ENCODE data around the gene SERPINE2.

The SERPINE2 gene

DNA sequence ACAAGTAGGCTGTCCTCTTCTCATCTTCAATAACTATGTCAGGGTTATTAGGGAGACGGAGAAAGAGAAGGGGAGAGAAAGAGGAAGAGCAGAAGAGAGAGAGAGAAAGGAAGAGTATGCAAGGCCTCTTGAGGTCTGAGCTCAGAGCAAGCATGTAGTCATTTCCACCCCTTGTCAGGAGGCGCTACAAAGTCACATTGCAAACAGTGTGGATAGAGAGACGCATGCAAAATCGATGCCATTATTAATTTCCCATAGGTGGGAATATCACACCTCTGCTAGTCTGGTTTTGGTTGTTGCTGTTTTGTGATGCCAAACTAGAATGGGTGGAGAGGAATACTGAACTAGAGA lies 24.2 kb upstream of the SERPINE2 start:
- CTCF ChIA-PET, result no interaction called here
- TF ChIP-seq, protein P1, sequence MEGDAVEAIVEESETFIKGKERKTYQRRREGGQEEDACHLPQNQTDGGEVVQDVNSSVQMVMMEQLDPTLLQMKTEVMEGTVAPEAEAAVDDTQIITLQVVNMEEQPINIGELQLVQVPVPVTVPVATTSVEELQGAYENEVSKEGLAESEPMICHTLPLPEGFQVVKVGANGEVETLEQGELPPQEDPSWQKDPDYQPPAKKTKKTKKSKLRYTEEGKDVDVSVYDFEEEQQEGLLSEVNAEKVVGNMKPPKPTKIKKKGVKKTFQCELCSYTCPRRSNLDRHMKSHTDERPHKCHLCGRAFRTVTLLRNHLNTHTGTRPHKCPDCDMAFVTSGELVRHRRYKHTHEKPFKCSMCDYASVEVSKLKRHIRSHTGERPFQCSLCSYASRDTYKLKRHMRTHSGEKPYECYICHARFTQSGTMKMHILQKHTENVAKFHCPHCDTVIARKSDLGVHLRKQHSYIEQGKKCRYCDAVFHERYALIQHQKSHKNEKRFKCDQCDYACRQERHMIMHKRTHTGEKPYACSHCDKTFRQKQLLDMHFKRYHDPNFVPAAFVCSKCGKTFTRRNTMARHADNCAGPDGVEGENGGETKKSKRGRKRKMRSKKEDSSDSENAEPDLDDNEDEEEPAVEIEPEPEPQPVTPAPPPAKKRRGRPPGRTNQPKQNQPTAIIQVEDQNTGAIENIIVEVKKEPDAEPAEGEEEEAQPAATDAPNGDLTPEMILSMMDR (conservative IDR thresholded peaks at IDR 0.05; ENCODE audit: low read depth), result no peak
- DNase-seq (ENCODE audit: low spot score), result no peak
- POLR2A ChIA-PET (ENCODE audit: low non-redundant PET), result no interaction called here
- H3K27ac ChIP-seq, result no peak overlapping the region

DNA sequence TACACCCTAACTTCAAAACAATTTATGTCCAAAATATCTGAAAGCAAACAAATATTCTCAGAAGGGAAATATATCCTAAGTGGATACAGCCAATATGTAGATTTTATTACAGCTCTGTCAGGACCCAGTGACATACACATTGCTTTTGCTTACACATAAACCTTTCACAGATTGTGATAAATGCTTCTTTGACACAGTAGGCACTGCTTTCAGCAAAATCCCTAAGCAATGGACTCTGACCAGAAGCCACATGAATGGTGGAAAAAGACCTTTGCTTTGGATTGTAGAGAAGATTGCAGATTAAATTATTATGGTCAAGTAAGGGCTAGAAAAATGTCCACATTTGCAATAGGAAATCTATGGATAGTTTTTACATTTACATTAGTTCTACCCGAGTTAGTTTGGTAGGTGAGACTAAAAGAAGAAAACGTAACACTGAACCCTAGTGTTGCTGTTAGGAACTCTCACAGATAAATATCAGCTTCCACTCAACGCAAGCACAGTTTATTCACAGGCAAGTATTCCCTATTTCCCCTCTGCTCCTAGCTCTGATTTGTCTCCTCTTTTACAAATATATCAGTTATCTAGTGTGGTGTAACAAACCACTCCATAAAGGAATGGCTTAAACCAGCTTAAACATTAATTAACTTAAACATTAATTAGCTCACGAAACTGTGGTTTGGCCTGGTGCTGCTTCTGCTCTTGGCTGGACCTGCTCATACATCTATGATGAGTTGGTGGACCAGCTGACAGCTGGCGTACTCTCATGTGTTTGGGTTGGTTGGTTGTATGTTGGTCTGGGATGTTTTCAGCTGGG lies 23.6 kb upstream of the SERPINE2 start:
- POLR2A ChIA-PET (ENCODE audit: low non-redundant PET), result no interaction called here
- CTCF ChIA-PET, result no interaction called here
- no peak overlapping the region for H3K27ac ChIP-seq
- no peak for DNase-seq (ENCODE audit: low spot score)
- TF ChIP-seq, protein P1 (conservative IDR thresholded peaks at IDR 0.05; ENCODE audit: low read depth), result no peak

DNA sequence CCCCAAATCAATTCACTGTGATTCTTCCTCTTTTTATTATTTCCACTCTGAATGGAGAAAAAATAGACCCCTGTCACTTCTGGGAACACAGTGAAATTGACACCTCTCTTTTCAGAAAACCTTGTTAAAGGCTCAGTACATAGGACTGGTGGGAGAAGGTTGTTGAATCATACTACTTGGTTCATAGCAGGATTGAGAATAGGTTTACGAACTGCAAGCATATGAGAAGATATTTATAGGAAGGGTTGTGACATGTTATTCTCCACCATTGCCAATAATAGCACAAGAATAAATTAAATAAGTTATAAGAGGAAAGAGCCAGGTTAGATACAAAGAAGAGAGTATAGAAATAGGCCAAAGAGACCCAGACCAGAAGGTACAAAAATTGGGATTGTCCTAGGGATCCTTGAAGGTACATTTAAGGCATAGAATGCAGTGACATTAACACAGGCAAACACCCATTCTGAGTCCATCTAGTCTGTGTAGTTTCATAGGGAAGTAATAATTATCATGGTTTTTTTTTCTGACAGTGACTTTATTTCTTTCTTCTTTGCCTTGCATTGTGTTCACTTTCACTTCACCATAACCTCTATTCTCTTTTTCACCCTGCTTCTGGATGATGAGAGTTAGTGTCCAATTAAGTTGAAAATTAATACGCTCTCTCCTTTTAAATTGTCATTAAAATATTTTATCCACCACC lies 21.8 kb upstream of the SERPINE2 start:
- DNase-seq (ENCODE audit: low spot score), result no peak
- H3K27ac ChIP-seq, result no peak overlapping the region
- CTCF ChIA-PET, result interaction anchor here (0.6 kb wide), 1 partner anchor 74 kb away, joined by 3 read pairs; no protein-coding TSS in a partner anchor
- TF ChIP-seq, protein P1 (conservative IDR thresholded peaks at IDR 0.05; ENCODE audit: low read depth), result no peak
- POLR2A ChIA-PET (ENCODE audit: low non-redundant PET), result no interaction called here

DNA sequence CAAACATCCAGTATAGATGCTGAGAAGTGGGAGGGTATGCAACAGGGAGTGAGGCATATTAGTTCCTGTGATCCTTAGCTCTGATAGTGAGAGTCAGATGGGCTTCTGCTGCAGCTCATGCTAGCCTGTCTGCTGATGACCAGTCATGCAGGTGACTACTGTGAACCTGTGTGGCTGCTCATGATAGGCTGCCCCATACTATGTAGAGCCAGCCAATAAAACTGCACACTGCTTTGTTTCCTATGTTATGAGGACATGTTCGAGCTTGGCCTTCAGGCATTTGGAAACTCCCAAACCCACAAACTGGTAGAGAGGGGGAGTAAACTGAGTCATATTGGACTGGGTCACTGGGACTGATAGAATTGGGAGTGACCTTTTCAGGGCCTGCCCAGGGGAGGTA lies 20.1 kb upstream of the SERPINE2 start:
- no peak overlapping the region for H3K27ac ChIP-seq
- ChIA-PET POLR2A (ENCODE audit: low non-redundant PET) (interaction anchor here (0.5 kb wide), 1 partner anchor 166 kb away, joined by 3 read pairs; no protein-coding TSS in a partner anchor), CTCF (interaction anchor here (0.6 to 0.7 kb wide), 3 partner anchors 88 to 1631 kb away, joined by 3 to 5 read pairs (median 5); no protein-coding TSS in a partner anchor)
- no peak for DNase-seq (ENCODE audit: low spot score)
- TF ChIP-seq, protein P1 (conservative IDR thresholded peaks at IDR 0.05; ENCODE audit: low read depth), result no peak

DNA sequence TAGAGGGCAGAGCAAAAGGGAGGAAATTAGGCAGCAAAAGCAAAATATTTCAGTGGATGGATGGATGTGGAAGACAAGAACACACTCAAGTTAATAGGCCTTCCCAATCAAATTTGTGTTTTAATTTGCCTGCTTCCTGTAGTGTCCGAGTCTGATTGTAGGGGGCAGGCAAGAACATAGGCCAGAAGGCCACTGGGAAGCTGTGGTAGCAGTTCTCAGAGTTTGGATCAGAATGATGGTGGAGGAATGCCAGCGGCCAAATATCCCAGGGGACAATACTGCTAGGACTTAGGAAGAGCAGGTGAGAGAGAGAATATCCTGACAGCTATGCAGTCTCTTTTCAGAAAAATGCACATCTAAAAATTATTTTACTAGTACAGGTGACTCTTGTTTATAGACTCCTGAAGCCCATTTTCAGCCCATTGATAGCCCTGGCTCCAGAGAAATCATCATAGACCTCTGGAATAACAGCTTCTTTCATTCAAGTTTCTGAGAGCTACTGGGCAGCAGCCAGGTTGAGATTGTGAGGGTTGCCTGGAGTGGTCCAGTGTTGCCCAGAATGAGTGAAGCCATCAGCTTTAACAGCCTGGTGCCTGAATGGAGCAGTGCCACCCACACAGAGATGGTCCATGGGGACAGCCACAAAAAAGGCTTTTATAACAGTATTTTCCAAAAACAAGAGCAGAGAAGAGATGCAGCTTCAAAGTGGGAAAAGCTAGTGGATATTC lies 19.1 kb upstream of the SERPINE2 start:
- POLR2A ChIA-PET (ENCODE audit: low non-redundant PET), result no interaction called here
- CTCF ChIA-PET, result no interaction called here
- no peak overlapping the region for H3K27ac ChIP-seq
- no peak for DNase-seq (ENCODE audit: low spot score)
- TF ChIP-seq, protein P1 (conservative IDR thresholded peaks at IDR 0.05; ENCODE audit: low read depth), result no peak

DNA sequence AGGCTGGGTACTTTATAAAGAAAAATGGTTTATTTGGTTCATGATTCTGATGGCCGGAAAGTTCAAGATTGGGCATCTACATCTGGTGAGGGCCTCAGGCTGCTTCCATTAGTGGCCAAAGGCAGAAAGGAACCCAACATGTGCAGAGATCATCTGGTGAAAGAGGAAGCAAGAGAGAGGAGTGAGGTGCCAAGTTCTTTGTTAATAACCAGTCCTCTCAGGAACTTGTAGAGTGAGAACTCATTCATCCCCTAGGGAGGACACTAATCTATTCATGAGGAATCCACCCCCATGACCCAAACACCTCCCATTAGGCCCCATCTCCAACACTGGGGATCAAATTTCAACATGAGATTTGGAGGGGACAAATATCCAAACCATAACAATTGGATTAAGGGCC lies 17.8 kb upstream of the SERPINE2 start:
- ChIA-PET CTCF (no interaction called here), POLR2A (ENCODE audit: low non-redundant PET) (no interaction called here)
- TF ChIP-seq, protein P1 (conservative IDR thresholded peaks at IDR 0.05; ENCODE audit: low read depth), result no peak
- no peak for DNase-seq (ENCODE audit: low spot score)
- H3K27ac ChIP-seq, result no peak overlapping the region

Measured in RWPE1 (cell line).